CD14-positive monocyte (primary cell): ENCODE measurements around the gene RCCD1. TPM values are rescaled to one million over a fixed set of nuclear protein-coding genes. Genes with fewer than 3 reads are reported as not detected.
A peak's percentile ranks its signal among the peaks of the same experiment; 100 is the strongest.

Experiments used
- DNase-seq, 3 donors: peaks; one replicate each; pipeline ENCODE4 v3.0.0-alpha.2; 2011 to 2022
- H2AFZ ChIP-seq: 2 replicates; pipeline ENCODE4 v1.6.0; 2012; ENCODE audit warnings: mild to moderate bottlenecking, low read depth, low read length, inconsistent platforms; ENCODE audit not compliant: insufficient read depth, poor library complexity, severe bottlenecking
- H3K27ac ChIP-seq, 2 donors: 1 replicate in 1 of 2; 2 replicates in 1 of 2; pipeline ENCODE4 v1.5.1; 2012 to 2013; ENCODE audit warnings: low read length in 2 of 2, control low read depth in 1 of 2, inconsistent platforms in 1 of 2, low read depth in 1 of 2, mild to moderate bottlenecking in 1 of 2
- H3K27me3 ChIP-seq, 2 donors: one replicate each; pipeline versions ENCODE4 v1.6.0 to v1.6.1; 2011 to 2013; ENCODE audit warnings: low read length in 2 of 2; ENCODE audit not compliant: control insufficient read depth in 2 of 2, insufficient read depth in 2 of 2
- H3K36me3 ChIP-seq, 2 donors: replicated peaks in 1 of 2; 1 replicate in 1 of 2; 2 replicates in 1 of 2; pipeline versions ENCODE4 v1.5.1 to v1.6.1; 2012 to 2013; ENCODE audit warnings: low read length in 2 of 2, control low read depth in 1 of 2, inconsistent platforms in 1 of 2, mild to moderate bottlenecking in 1 of 2; ENCODE audit not compliant: insufficient read depth in 2 of 2, control insufficient read depth in 1 of 2
- H3K4me1 ChIP-seq, 2 donors: 1 replicate in 1 of 2; 2 replicates in 1 of 2; pipeline versions ENCODE4 v1.5.1 to v1.6.1; 2012 to 2013; ENCODE audit warnings: low read length in 2 of 2, control low read depth in 1 of 2, inconsistent platforms in 1 of 2, mild to moderate bottlenecking in 1 of 2, moderate library complexity in 1 of 2; ENCODE audit not compliant: insufficient read depth in 2 of 2, control insufficient read depth in 1 of 2
- H3K4me2 ChIP-seq: replicated peaks from 2 replicates; pipeline ENCODE3; 2012; ENCODE audit warnings: low read length, moderate library complexity, mild to moderate bottlenecking; ENCODE audit not compliant: poor library complexity, severe bottlenecking; ENCODE audit errors: extremely low read depth
- H3K4me3 ChIP-seq, 3 experiments: fragments of 200-600 bp in 1 of 3; sonication (generic) in 1 of 3; replicated peaks in 1 of 3; 1 replicate in 2 of 3; 2 replicates in 1 of 3; pipeline ENCODE4 v1.5.1; 2011 to 2013; ENCODE audit warnings: low read length in 3 of 3, mild to moderate bottlenecking in 3 of 3, control low read depth in 2 of 3, low read depth in 2 of 3, inconsistent platforms in 1 of 3, moderate library complexity in 1 of 3
- H3K79me2 ChIP-seq: 2 replicates; pipeline ENCODE4 v1.6.0; 2012; ENCODE audit warnings: mild to moderate bottlenecking, control low read depth, inconsistent platforms, low read length, moderate library complexity; ENCODE audit not compliant: insufficient read depth
- H3K9ac ChIP-seq: 2 replicates; pipeline ENCODE4 v1.6.0; 2017; ENCODE audit warnings: low read length, mild to moderate bottlenecking; ENCODE audit not compliant: insufficient read depth, poor library complexity, severe bottlenecking
- H3K9me3 ChIP-seq, 2 donors: replicated peaks in 1 of 2; 1 replicate in 1 of 2; 2 replicates in 1 of 2; pipeline versions ENCODE4 v1.5.1 to v1.6.1; 2012 to 2013; ENCODE audit warnings: low read length in 2 of 2, control low read depth in 1 of 2; ENCODE audit not compliant: control insufficient read depth in 1 of 2, insufficient read depth in 1 of 2
- H4K20me1 ChIP-seq: 2 replicates; pipeline ENCODE4 v1.6.0; 2012; ENCODE audit warnings: mild to moderate bottlenecking, low read length, control low read depth, moderate library complexity; ENCODE audit not compliant: insufficient read depth
- H3K27ac Mint-ChIP-seq, 7 donors: one replicate each; pipeline ENCODE4 v1.8.0; 2020; ENCODE audit warnings: mild to moderate bottlenecking in 7 of 7, mixed read lengths in 7 of 7, moderate library complexity in 6 of 7, inconsistent platforms in 2 of 7
- H3K27me3 Mint-ChIP-seq, 3 donors: one replicate each; pipeline ENCODE4 v1.8.0; 2021 to 2022; ENCODE audit warnings: low read depth in 3 of 3, mild to moderate bottlenecking in 3 of 3, mixed read lengths in 3 of 3, moderate library complexity in 3 of 3, inconsistent platforms in 1 of 3
- H3K36me3 Mint-ChIP-seq, 2 donors: one replicate each; pipeline ENCODE4 v1.8.0; 2020; ENCODE audit warnings: mixed read lengths in 2 of 2, inconsistent platforms in 1 of 2, mild to moderate bottlenecking in 1 of 2
- H3K4me1 Mint-ChIP-seq: one replicate; pipeline ENCODE4 v1.8.0; 2020; ENCODE audit warnings: mild to moderate bottlenecking, mixed read lengths
- H3K4me3 Mint-ChIP-seq, 2 donors: one replicate each; pipeline ENCODE4 v1.8.0; 2020; ENCODE audit warnings: mild to moderate bottlenecking in 2 of 2, mixed read lengths in 2 of 2, moderate library complexity in 1 of 2
- H3K9me3 Mint-ChIP-seq, 7 donors: one replicate each; pipeline ENCODE4 v1.8.0; 2020 to 2022; ENCODE audit warnings: mixed read lengths in 7 of 7, mild to moderate bottlenecking in 6 of 7, moderate library complexity in 6 of 7, inconsistent platforms in 2 of 7
- WGBS: methylation state at CpG from one replicate; pipeline ENCODE4 v1.1.5; 2013; ENCODE audit warnings: missing lambda C conversion rate; ENCODE audit not compliant: insufficient coverage; 5-methylcytosine and 5-hydroxymethylcytosine counted together
- intact Hi-C, 2 donors: fragments of 100-400 bp; cut with micrococcal nuclease; formaldehyde crosslinking; loops; one replicate each; pipeline versions ENCODE4 v1.15.0 to v1.15.1; 2023
- polyA plus RNA-seq, 3 donors: library from polyadenylated mRNA; depleted of rRNA in 1 of 3; unstranded in 2 of 3; stranded (reverse) in 1 of 3; fragments of 300-500 nt in 2 of 3; fragments of >200 nt in 1 of 3; fragmentation: Illumina TruSeq in 2 of 3; gene quantifications; 1 replicate in 2 of 3; 2 replicates in 1 of 3; pipeline ENCODE4 v1.2.3, GENCODE V29; 2012 to 2021
- TF ChIP-seq, protein P1 (sequence below): fragments of 200-600 bp; IDR thresholded peaks from one replicate; pipeline ENCODE4 v1.8.0; 2022; ENCODE audit warnings: antibody characterized with exemption, mild to moderate bottlenecking

RCCD1 gene
- polyA plus RNA-seq, 3 donors: 1.2 to 2.8 (median 1.5) TPM

DNA sequence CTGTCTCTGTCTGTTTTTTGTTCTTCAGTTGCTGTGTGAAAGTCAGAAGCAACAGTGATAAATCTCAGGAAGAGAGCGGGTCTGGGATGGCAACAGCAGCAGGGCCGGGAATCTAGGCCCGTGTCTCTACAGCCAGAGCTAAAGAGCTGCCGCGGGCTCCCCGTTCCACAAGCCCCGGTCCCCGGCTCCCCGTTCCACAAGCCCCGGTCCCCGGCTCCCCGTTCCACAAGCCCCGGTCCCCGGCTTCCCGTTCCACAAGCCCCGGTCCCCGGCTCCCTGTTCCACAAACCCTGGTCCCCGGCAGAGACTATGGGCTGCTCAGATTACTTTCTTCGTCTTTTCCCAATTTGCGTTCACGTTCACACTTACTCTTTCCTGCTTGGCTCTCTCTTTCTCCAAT, 19.5 kb downstream of the RCCD1 start:
- no peaks in the 10 kb centered on the region for H4K20me1 ChIP-seq
- no peaks in the 10 kb centered on the region for H3K27me3 ChIP-seq
- peak overlapping the region in 1 of 7 donors; percentile 54 for H3K27ac Mint-ChIP-seq
- H3K36me3 ChIP-seq: peaks cover 50 to 92% of the 10 kb centered on the region in 2 donors
- no peaks in the 10 kb centered on the region for H3K79me2 ChIP-seq
- no peaks in the 10 kb centered on the region for H3K4me1 ChIP-seq
- H3K27me3 Mint-ChIP-seq: no peaks in the 10 kb centered on the region
- H3K4me3 ChIP-seq: no peak overlapping the region
- intact Hi-C loops: no loop called here
- H3K9ac ChIP-seq: no peak overlapping the region
- no peak for DNase-seq
- H3K4me1 Mint-ChIP-seq: no peaks in the 10 kb centered on the region
- H3K27ac ChIP-seq: no peak overlapping the region
- no peak overlapping the region for H3K4me3 Mint-ChIP-seq
- no peaks in the 10 kb centered on the region for H3K9me3 ChIP-seq
- no peak overlapping the region for H2AFZ ChIP-seq
- WGBS: 98% methylated on average over 21 of the region's 21 CpGs
- TF ChIP-seq, protein P1, sequence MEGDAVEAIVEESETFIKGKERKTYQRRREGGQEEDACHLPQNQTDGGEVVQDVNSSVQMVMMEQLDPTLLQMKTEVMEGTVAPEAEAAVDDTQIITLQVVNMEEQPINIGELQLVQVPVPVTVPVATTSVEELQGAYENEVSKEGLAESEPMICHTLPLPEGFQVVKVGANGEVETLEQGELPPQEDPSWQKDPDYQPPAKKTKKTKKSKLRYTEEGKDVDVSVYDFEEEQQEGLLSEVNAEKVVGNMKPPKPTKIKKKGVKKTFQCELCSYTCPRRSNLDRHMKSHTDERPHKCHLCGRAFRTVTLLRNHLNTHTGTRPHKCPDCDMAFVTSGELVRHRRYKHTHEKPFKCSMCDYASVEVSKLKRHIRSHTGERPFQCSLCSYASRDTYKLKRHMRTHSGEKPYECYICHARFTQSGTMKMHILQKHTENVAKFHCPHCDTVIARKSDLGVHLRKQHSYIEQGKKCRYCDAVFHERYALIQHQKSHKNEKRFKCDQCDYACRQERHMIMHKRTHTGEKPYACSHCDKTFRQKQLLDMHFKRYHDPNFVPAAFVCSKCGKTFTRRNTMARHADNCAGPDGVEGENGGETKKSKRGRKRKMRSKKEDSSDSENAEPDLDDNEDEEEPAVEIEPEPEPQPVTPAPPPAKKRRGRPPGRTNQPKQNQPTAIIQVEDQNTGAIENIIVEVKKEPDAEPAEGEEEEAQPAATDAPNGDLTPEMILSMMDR: no peak
- H3K4me2 ChIP-seq: no peak overlapping the region
- H3K36me3 Mint-ChIP-seq: peaks cover 52 to 78% of the 10 kb centered on the region in 2 donors
- no peaks in the 10 kb centered on the region for H3K9me3 Mint-ChIP-seq

DNA sequence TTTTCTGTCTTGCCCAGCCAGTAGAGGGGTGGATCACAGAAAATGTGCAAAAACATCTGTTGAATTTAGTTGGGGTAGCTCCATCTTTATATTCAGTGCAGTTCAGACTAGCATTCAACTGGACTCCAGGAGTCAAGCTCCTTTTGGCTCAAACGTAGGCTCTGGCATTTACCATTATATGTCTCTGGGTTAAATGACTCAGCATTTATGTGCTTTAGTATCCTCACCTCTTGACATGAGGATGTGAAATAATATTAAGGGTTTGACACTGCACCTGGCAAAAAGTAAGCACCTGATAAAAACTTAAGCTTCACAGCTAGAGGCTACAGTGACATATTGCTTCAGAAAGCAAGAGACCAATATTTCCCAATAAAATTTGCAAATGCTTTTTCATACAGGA, 24.9 kb downstream of the RCCD1 start:
- DNase-seq: no peak
- no peaks in the 10 kb centered on the region for H4K20me1 ChIP-seq
- H2AFZ ChIP-seq: no peak overlapping the region
- peak overlapping the region in 1 of 2 donors; percentile 10 for H3K27ac ChIP-seq
- H3K4me1 ChIP-seq: peaks cover 12 to 14% of the 10 kb centered on the region in 2 donors
- no CpG with 5 or more reads among the region's 1 CpG for WGBS
- peaks cover 33 to 66% of the 10 kb centered on the region in 2 donors for H3K36me3 ChIP-seq
- Mint-ChIP-seq H3K36me3 (peaks cover 40 to 71% of the 10 kb centered on the region in 2 donors), H3K4me3 (no peak overlapping the region), H3K27ac (no peak overlapping the region), H3K27me3 (no peaks in the 10 kb centered on the region), H3K4me1 (peaks cover 15% of the 10 kb centered on the region), H3K9me3 (no peaks in the 10 kb centered on the region)
- H3K9ac ChIP-seq: no peak overlapping the region
- TF ChIP-seq, protein P1: no peak
- no peak overlapping the region for H3K4me3 ChIP-seq
- H3K79me2 ChIP-seq: peaks cover 36% of the 10 kb centered on the region
- H3K27me3 ChIP-seq: no peaks in the 10 kb centered on the region
- intact Hi-C loops: no loop called here
- H3K4me2 ChIP-seq: no peak overlapping the region
- no peaks in the 10 kb centered on the region for H3K9me3 ChIP-seq
